ENCODE results near the gene BEND5. TPM values are rescaled to one million over a fixed set of nuclear protein-coding genes. Genes with fewer than 3 reads are reported as not detected.
A peak's percentile ranks its signal among the peaks of the same experiment; 100 is the strongest.

The BEND5 gene
- total and polyA plus RNA-seq, 4 donors: 1.3 to 10.1 (median 6.3) TPM

GRCh38 chr1:48793863-48794262 is 17.2 kb upstream of the BEND5 start:
- H3K9ac ChIP-seq (ENCODE audit: insufficient read depth in 1 of 2, low read length in 2 of 2): no peak overlapping the region
- no peaks in the 10 kb centered on the region for H3K36me3 ChIP-seq (ENCODE audit: control insufficient read depth in 4 of 4, insufficient read depth in 4 of 4, low read length in 4 of 4)
- TF ChIP-seq, protein P1, sequence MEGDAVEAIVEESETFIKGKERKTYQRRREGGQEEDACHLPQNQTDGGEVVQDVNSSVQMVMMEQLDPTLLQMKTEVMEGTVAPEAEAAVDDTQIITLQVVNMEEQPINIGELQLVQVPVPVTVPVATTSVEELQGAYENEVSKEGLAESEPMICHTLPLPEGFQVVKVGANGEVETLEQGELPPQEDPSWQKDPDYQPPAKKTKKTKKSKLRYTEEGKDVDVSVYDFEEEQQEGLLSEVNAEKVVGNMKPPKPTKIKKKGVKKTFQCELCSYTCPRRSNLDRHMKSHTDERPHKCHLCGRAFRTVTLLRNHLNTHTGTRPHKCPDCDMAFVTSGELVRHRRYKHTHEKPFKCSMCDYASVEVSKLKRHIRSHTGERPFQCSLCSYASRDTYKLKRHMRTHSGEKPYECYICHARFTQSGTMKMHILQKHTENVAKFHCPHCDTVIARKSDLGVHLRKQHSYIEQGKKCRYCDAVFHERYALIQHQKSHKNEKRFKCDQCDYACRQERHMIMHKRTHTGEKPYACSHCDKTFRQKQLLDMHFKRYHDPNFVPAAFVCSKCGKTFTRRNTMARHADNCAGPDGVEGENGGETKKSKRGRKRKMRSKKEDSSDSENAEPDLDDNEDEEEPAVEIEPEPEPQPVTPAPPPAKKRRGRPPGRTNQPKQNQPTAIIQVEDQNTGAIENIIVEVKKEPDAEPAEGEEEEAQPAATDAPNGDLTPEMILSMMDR (IDR thresholded peaks at IDR 0.05; ENCODE audit: control extremely low read depth, extremely low read depth): no peak
- H3K27ac ChIP-seq (ENCODE audit: low read depth in 1 of 2, low read length in 1 of 2): no peak overlapping the region
- H3K27me3 ChIP-seq (ENCODE audit: control insufficient read depth in 3 of 3, insufficient read depth in 3 of 3, low read length in 2 of 3): no peaks in the 10 kb centered on the region
- H3K9me3 ChIP-seq (ENCODE audit: control insufficient read depth in 4 of 4, insufficient read depth in 3 of 4, low read length in 3 of 4): no peaks in the 10 kb centered on the region
- H3K4me3 ChIP-seq: no peak overlapping the region
- no peak for DNase-seq
- ATAC-seq (ENCODE audit: insufficient read depth, low FRiP score): no peak
- 27 to 42% methylated on average over 1 of the region's 1 CpG for WGBS, 2 donors
- H3K4me1 ChIP-seq (ENCODE audit: control insufficient read depth in 5 of 5, insufficient read depth in 5 of 5, low read length in 5 of 5): peaks cover 0 to 25% (median 11%) of the 10 kb centered on the region in 5 donors

DNA sequence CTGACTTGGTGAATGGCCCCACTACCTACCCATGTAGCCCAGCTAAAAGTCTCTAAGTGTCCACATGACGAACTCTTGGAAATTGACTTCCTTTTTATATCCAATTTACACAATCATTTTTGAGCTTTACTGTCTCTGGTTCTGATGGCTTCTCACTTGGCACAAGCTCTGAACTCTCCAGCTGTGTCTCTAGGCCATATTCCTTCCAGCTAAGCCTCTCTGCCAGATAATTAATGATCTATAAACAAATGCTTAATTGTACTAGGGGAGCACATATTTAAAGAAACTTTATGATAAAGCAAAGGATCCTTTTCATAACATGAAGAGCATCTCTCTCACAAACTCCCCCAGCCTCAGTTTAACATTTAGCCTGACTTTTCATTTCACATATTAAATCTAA is 16.3 kb upstream of the BEND5 start:
- Histone ChIP-seq H3K9me3 (ENCODE audit: control insufficient read depth in 4 of 4, insufficient read depth in 3 of 4, low read length in 3 of 4) (no peaks in the 10 kb centered on the region), H3K9ac (ENCODE audit: insufficient read depth in 1 of 2, low read length in 2 of 2) (no peak overlapping the region), H3K36me3 (ENCODE audit: control insufficient read depth in 4 of 4, insufficient read depth in 4 of 4, low read length in 4 of 4) (no peaks in the 10 kb centered on the region), H3K4me3 (no peak overlapping the region), H3K27me3 (ENCODE audit: control insufficient read depth in 3 of 3, insufficient read depth in 3 of 3, low read length in 2 of 3) (no peaks in the 10 kb centered on the region), H3K4me1 (ENCODE audit: control insufficient read depth in 5 of 5, insufficient read depth in 5 of 5, low read length in 5 of 5) (peaks cover 0 to 25% (median 11%) of the 10 kb centered on the region in 5 donors), H3K27ac (ENCODE audit: low read depth in 1 of 2, low read length in 1 of 2) (no peak overlapping the region)
- 20 to 49% methylated on average over 1 of the region's 1 CpG for WGBS, 2 donors
- DNase-seq: peak; percentile 26 to 73 (median 69)
- TF ChIP-seq, protein P1 (IDR thresholded peaks at IDR 0.05; ENCODE audit: control extremely low read depth, extremely low read depth): no peak
- ATAC-seq (ENCODE audit: insufficient read depth, low FRiP score): no peak

DNA sequence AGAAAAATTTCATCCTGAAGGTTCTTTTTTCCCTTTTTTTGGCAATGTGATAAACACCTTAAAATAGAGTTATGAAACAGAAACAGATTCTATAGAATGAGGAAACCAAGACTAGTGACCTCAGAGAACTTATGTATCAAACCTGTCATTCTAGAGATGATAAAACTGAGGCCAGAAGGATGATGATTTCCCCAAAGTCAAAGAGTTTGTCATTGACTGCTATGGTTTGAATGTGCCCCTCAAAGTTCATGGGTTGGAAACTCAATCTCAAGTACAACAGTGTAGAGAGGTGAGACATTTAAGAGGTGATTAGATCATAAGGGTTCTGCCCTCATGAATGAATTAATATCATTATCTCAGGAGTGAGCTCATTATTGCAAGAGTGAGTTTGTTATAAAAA is 13.7 kb upstream of the BEND5 start:
- Histone ChIP-seq H3K27me3 (ENCODE audit: control insufficient read depth in 3 of 3, insufficient read depth in 3 of 3, low read length in 2 of 3) (no peaks in the 10 kb centered on the region), H3K9me3 (ENCODE audit: control insufficient read depth in 4 of 4, insufficient read depth in 3 of 4, low read length in 3 of 4) (no peaks in the 10 kb centered on the region), H3K9ac (ENCODE audit: insufficient read depth in 1 of 2, low read length in 2 of 2) (no peak overlapping the region), H3K36me3 (ENCODE audit: control insufficient read depth in 4 of 4, insufficient read depth in 4 of 4, low read length in 4 of 4) (no peaks in the 10 kb centered on the region), H3K4me1 (ENCODE audit: control insufficient read depth in 5 of 5, insufficient read depth in 5 of 5, low read length in 5 of 5) (peaks cover 0 to 25% (median 11%) of the 10 kb centered on the region in 5 donors), H3K4me3 (no peak overlapping the region), H3K27ac (ENCODE audit: low read depth in 1 of 2, low read length in 1 of 2) (no peak overlapping the region)
- TF ChIP-seq, protein P1 (IDR thresholded peaks at IDR 0.05; ENCODE audit: control extremely low read depth, extremely low read depth): no peak
- no peak for ATAC-seq (ENCODE audit: insufficient read depth, low FRiP score)
- DNase-seq: no peak

- Histone ChIP-seq H3K27me3 (ENCODE audit: control insufficient read depth in 3 of 3, insufficient read depth in 3 of 3, low read length in 2 of 3) (no peaks in the 10 kb centered on the region), H3K36me3 (ENCODE audit: control insufficient read depth in 4 of 4, insufficient read depth in 4 of 4, low read length in 4 of 4) (no peaks in the 10 kb centered on the region), H3K4me3 (no peak overlapping the region), H3K9me3 (ENCODE audit: control insufficient read depth in 4 of 4, insufficient read depth in 3 of 4, low read length in 3 of 4) (no peaks in the 10 kb centered on the region), H3K9ac (ENCODE audit: insufficient read depth in 1 of 2, low read length in 2 of 2) (peak overlapping the region in 1 of 2 donors; percentile 26), H3K27ac (ENCODE audit: low read depth in 1 of 2, low read length in 1 of 2) (no peak overlapping the region), H3K4me1 (ENCODE audit: control insufficient read depth in 5 of 5, insufficient read depth in 5 of 5, low read length in 5 of 5) (peaks cover 0 to 25% (median 11%) of the 10 kb centered on the region in 5 donors)
- DNase-seq (peak in 2 of 3 donors; percentile 26 to 40), ATAC-seq (ENCODE audit: insufficient read depth, low FRiP score) (no peak)
- 70 to 78% methylated on average over 4 of the region's 4 CpGs for WGBS, 2 donors
- TF ChIP-seq, protein P1 (IDR thresholded peaks at IDR 0.05; ENCODE audit: control extremely low read depth, extremely low read depth): no peak
Observed at GRCh38 chr1:48789903-48790302, 13.2 kb upstream of the BEND5 start.
